MM.1S (cell line): ENCODE data around the gene CASP2.

Source experiments
- DNase-seq: peaks from one replicate; pipeline ENCODE4 v3.0.0-alpha.2; 2015
- H2AFZ ChIP-seq: fragments of 300-600 bp; sonication (generic); 2 replicates; pipeline ENCODE4 v1.6.0; 2016; ENCODE audit warnings: antibody characterized with exemption, low read length
- H3F3A ChIP-seq: fragments of 300-600 bp; sonication (generic); 2 replicates; pipeline ENCODE4 v1.6.1; 2016; ENCODE audit warnings: mild to moderate bottlenecking, antibody characterized with exemption, low read length, moderate library complexity, mixed read lengths; ENCODE audit not compliant: insufficient read depth
- H3K27ac ChIP-seq: fragments of 300-600 bp; sonication (generic); 2 replicates; pipeline ENCODE4 v1.5.1; 2016; ENCODE audit warnings: mild to moderate bottlenecking, low read length
- H3K27me3 ChIP-seq: fragments of 300-600 bp; sonication (generic); replicated peaks from 2 replicates; pipeline ENCODE4 v1.6.0; 2016; ENCODE audit warnings: low read length; ENCODE audit not compliant: insufficient read depth
- H3K36me3 ChIP-seq: fragments of 300-600 bp; sonication (generic); replicated peaks from 2 replicates; pipeline ENCODE4 v1.6.1; 2016; ENCODE audit warnings: mild to moderate bottlenecking, low read length, mixed read lengths; ENCODE audit not compliant: insufficient read depth
- H3K4me1 ChIP-seq: fragments of 300-600 bp; sonication (generic); 2 replicates; pipeline ENCODE4 v1.6.1; 2016; ENCODE audit warnings: low read length, mixed read lengths
- H3K4me2 ChIP-seq: fragments of 300-600 bp; sonication (generic); 2 replicates; pipeline ENCODE4 v1.6.0; 2016; ENCODE audit warnings: low read depth, low read length
- H3K4me3 ChIP-seq: fragments of 300-600 bp; sonication (generic); 2 replicates; pipeline ENCODE4 v1.5.1; 2016; ENCODE audit warnings: low read length, mixed read lengths
- H3K79me2 ChIP-seq: fragments of 300-600 bp; sonication (generic); 2 replicates; pipeline ENCODE4 v1.6.1; 2016; ENCODE audit warnings: mixed run types, low read length, mixed read lengths
- H3K9ac ChIP-seq: fragments of 300-600 bp; sonication (generic); 2 replicates; pipeline ENCODE4 v1.6.1; 2016; ENCODE audit warnings: low read length, mixed read lengths
- H3K9me2 ChIP-seq: fragments of 300-600 bp; sonication (generic); replicated peaks from 2 replicates; pipeline ENCODE4 v1.6.1; 2016; ENCODE audit warnings: mild to moderate bottlenecking, low read length, mixed read lengths; ENCODE audit not compliant: insufficient read depth
- H3K9me3 ChIP-seq: fragments of 300-600 bp; sonication (generic); replicated peaks from 2 replicates; pipeline ENCODE4 v1.6.1; 2016; ENCODE audit warnings: mild to moderate bottlenecking, low read length, mixed read lengths; ENCODE audit not compliant: insufficient read depth
- H4K20me1 ChIP-seq: fragments of 300-600 bp; sonication (generic); 2 replicates; pipeline ENCODE4 v1.6.1; 2016; ENCODE audit warnings: mild to moderate bottlenecking, low read length, moderate library complexity, mixed read lengths; ENCODE audit not compliant: insufficient read depth
- EZH2 ChIP-seq: fragments of 300-600 bp; sonication (generic); optimal IDR thresholded peaks from 2 replicates; pipeline ENCODE3; 2017; ENCODE audit warnings: low read depth, mild to moderate bottlenecking, antibody characterized with exemption, low read length, mixed read lengths
- EZH2phosphoT487 ChIP-seq: fragments of 300-600 bp; sonication (generic); IDR thresholded peaks from 2 replicates; pipeline ENCODE4 v1.6.1; 2018; ENCODE audit warnings: antibody characterized with exemption, low read length
- TF ChIP-seq, protein P1 (sequence below): fragments of 300-600 bp; sonication (generic); IDR thresholded peaks from 2 replicates; pipeline ENCODE4 v1.5.1; 2016; ENCODE audit warnings: antibody characterized with exemption, low read length, mixed read lengths

Gene CASP2

DNA sequence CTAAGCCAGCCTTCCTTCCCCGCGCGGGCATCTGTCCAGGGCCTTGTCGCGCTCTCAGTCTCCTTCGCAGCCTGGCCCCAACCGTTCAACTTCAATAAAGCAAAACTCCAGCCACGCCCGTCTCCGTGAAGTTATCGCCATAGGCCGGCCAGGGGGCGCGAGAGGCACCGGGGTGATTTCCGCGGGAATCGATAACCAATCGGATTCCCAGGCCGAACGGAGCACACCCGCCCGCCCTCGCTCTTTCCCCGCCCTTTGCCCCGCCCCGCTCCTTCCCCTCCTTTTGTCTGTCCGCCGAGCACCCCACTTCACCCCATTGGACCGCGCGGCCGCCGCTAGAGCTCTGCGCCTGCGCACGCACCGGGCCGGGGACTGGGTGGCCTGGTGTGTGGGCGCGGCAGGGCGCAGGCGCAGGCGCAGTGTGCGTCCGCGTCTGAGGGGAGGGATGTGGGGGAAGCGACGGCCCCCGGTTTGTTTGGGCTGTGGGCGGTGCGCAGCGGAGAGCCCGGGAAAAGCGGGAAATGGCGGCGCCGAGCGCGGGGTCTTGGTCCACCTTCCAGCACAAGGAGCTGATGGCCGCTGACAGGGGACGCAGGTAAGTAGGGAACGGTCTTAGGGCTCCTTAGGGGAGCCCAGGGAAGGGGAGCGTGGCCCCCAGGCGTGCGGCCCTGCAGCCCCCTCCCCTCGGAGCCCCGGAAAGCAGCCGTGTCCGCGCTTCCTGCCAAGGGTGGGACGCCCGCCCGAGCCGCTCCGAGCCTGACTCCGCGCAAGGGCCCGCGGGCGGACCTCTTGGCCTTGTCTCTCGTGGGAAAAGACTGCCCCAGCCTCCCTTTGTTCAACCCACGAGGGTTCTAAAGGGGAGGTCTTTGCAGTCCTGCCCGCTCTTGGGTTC, at the start of gene CASP2:
CASP2 (plus strand) TSS at position 417 of the 892 bp plus-strand sequence; CDS start at position 522, 105 bp downstream.
- H3K27ac ChIP-seq: peak within 1 kb of the TSS; percentile 49; the same call in 1 of the 2 replicates
- H3K79me2 ChIP-seq: peaks cover 43% of the 10 kb centered on the region
- peak; percentile 99 for DNase-seq

DNA sequence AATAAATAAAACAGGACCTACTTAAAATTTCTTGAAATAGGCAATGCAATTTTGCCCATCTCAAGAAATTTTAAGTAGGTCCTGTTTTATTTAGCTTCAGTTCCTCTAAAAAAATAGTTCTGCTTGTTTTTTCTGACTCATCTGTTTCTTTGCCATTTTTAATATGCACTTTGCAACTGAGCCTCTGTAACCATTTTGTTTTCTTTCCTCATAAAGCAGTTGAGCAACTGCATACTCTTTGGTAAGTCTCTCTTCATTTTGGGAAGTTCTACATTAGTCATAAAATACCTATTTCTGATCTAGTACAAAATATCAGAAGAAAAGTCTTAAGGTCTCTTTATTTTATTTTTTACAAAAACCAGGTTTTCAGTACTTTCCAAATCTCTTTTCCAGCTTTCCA, 48.3 kb upstream of the CASP2 start:
- no peak for TF ChIP-seq EZH2phosphoT487
- TF ChIP-seq EZH2: no peak
- TF ChIP-seq, protein P1, sequence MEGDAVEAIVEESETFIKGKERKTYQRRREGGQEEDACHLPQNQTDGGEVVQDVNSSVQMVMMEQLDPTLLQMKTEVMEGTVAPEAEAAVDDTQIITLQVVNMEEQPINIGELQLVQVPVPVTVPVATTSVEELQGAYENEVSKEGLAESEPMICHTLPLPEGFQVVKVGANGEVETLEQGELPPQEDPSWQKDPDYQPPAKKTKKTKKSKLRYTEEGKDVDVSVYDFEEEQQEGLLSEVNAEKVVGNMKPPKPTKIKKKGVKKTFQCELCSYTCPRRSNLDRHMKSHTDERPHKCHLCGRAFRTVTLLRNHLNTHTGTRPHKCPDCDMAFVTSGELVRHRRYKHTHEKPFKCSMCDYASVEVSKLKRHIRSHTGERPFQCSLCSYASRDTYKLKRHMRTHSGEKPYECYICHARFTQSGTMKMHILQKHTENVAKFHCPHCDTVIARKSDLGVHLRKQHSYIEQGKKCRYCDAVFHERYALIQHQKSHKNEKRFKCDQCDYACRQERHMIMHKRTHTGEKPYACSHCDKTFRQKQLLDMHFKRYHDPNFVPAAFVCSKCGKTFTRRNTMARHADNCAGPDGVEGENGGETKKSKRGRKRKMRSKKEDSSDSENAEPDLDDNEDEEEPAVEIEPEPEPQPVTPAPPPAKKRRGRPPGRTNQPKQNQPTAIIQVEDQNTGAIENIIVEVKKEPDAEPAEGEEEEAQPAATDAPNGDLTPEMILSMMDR: no peak
- H3K27ac ChIP-seq: no peak overlapping the region
- H3K27me3 ChIP-seq: no peaks in the 10 kb centered on the region
- H3K4me3 ChIP-seq: no peak overlapping the region
- H3K4me2 ChIP-seq: no peak overlapping the region
- H4K20me1 ChIP-seq: no peaks in the 10 kb centered on the region
- no peaks in the 10 kb centered on the region for H3K9me2 ChIP-seq
- DNase-seq: no peak
- no peaks in the 10 kb centered on the region for H3K9me3 ChIP-seq
- no peaks in the 10 kb centered on the region for H3K36me3 ChIP-seq
- no peaks in the 10 kb centered on the region for H3K79me2 ChIP-seq
- H2AFZ ChIP-seq: no peak overlapping the region
- H3K9ac ChIP-seq: no peak overlapping the region
- no peaks in the 10 kb centered on the region for H3K4me1 ChIP-seq
- H3F3A ChIP-seq: no peaks in the 10 kb centered on the region

More for the DNA sequence above, at the start of gene CASP2:
- Histone ChIP-seq H3K4me3 (peak within 1 kb of the TSS; percentile 70), H2AFZ (peak within 1 kb of the TSS; percentile 90), H3K36me3 (peaks cover 12% of the 10 kb centered on the region), H4K20me1 (no peaks in the 10 kb centered on the region), H3K4me1 (peaks cover 16% of the 10 kb centered on the region), H3K27me3 (no peaks in the 10 kb centered on the region), H3K9me2 (no peaks in the 10 kb centered on the region), H3F3A (no peaks in the 10 kb centered on the region), H3K9me3 (no peaks in the 10 kb centered on the region), H3K9ac (peak within 1 kb of the TSS; percentile 92), H3K4me2 (peak within 1 kb of the TSS; percentile 76)
- TF ChIP-seq EZH2phosphoT487 (no peak), EZH2 (no peak)
- TF ChIP-seq, protein P1: peak; percentile 37

DNA sequence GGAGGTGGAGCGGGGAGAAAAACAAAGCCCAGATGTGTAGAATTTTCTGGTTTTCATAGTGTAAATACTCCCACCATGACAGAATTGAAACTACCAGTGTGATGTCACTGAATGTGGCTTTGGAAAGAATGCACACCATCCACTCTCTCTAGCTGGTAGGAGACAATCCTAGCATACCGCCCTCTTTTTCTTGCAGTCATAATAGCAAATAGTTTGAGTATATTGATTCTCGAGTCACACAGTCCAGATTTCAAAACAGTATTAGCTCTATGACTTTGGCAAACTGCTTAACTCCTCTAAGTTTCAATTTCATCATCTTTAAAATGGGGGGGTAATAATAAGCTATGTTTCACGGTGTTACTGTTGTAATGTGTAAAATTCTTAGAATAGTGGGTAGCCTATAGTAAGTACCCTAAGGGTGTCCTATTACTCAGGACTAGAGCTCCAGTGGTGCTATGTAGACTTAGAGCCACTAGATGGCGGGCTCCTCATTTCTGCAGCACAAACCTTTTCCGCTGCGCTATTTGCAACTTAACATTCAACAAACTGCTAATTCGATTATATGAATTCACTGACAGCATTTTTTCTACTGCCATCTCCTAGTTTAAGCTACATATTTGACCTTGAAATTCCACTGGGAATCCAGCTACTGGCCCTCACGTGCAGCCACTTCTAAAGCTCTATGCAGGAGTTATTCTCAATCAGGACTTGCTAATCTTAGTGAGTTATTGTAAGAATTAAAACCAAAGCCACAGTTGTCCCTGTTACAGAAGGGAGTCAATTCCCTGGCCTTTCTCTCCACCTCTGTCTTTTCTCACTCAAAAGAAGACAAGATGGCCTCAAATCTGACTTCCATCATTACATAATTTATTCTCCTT, 47.6 kb upstream of the CASP2 start:
- H3K4me3 ChIP-seq: no peak overlapping the region

More for the DNA sequence above, 47.6 kb upstream of the CASP2 start:
- Histone ChIP-seq H3K4me1 (no peaks in the 10 kb centered on the region), H3K9ac (no peak overlapping the region), H3K9me3 (no peaks in the 10 kb centered on the region), H3K79me2 (no peaks in the 10 kb centered on the region), H3K27ac (no peak overlapping the region), H3K36me3 (no peaks in the 10 kb centered on the region), H3K9me2 (no peaks in the 10 kb centered on the region), H4K20me1 (no peaks in the 10 kb centered on the region), H2AFZ (no peak overlapping the region), H3F3A (no peaks in the 10 kb centered on the region), H3K4me2 (no peak overlapping the region), H3K27me3 (no peaks in the 10 kb centered on the region)
- TF ChIP-seq, protein P1: peak; percentile 98
- TF ChIP-seq EZH2: no peak
- peak; percentile 82 for DNase-seq
